ENCODE measurements around the gene ZNF362.

Gene ZNF362

GRCh38 chr1:33316601-33317000 lies 60.3 kb downstream of the ZNF362 start:
- Histone ChIP-seq H3K9me3 (ENCODE audit: severe bottlenecking) (no peaks in the 10 kb centered on the region), H3K4me3 (ENCODE audit: low read depth, low read length) (no peak overlapping the region), H3K36me3 (no peaks in the 10 kb centered on the region; the same call in 1 of the 2 replicates), H3K27me3 (ENCODE audit: insufficient read depth, low read depth, severe bottlenecking) (no peaks in the 10 kb centered on the region), H3K27ac (no peak overlapping the region)
- no peak for DNase-seq
- TF ChIP-seq CTCF (IDR thresholded peaks at IDR 0.05; ENCODE audit: low read depth, low read length) = no peak

DNA sequence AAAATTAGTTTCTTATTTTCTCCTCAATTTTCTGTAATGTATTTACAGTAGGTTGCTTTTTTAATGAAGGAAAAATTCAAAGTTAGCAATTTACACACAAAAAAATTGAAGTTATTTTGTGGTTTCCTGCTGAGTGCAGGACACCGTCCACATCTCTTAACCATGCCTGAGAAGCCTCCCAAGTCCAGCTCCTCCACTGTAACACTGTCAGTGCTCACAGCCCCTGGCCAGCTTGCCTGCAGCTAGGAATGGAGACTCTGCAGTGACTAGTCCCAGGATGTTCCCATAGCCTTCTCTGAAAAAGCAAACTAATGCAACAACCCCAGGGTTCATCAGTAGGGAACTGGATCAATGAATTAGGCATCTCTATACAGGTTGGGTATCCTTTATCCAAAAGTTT lies 61.1 kb downstream of the ZNF362 start:
- no peaks in the 10 kb centered on the region for H3K9me3 ChIP-seq (ENCODE audit: severe bottlenecking)
- H3K4me3 ChIP-seq (ENCODE audit: low read depth, low read length) = no peak overlapping the region
- no peak for TF ChIP-seq CTCF (IDR thresholded peaks at IDR 0.05; ENCODE audit: low read depth, low read length)
- H3K27ac ChIP-seq = no peak overlapping the region
- H3K27me3 ChIP-seq (ENCODE audit: insufficient read depth, low read depth, severe bottlenecking) = no peaks in the 10 kb centered on the region
- peaks cover 3% of the 10 kb centered on the region for H3K36me3 ChIP-seq
- DNase-seq = no peak

GRCh38 chr1:33317946-33318345 lies 61.7 kb downstream of the ZNF362 start:
- H3K36me3 ChIP-seq = peaks cover 9% of the 10 kb centered on the region
- no peak overlapping the region for H3K27ac ChIP-seq
- H3K9me3 ChIP-seq (ENCODE audit: severe bottlenecking) = no peaks in the 10 kb centered on the region
- H3K4me3 ChIP-seq (ENCODE audit: low read depth, low read length) = no peak overlapping the region
- H3K27me3 ChIP-seq (ENCODE audit: insufficient read depth, low read depth, severe bottlenecking) = no peaks in the 10 kb centered on the region
- no peak for DNase-seq
- TF ChIP-seq CTCF (IDR thresholded peaks at IDR 0.05; ENCODE audit: low read depth, low read length) = no peak

DNA sequence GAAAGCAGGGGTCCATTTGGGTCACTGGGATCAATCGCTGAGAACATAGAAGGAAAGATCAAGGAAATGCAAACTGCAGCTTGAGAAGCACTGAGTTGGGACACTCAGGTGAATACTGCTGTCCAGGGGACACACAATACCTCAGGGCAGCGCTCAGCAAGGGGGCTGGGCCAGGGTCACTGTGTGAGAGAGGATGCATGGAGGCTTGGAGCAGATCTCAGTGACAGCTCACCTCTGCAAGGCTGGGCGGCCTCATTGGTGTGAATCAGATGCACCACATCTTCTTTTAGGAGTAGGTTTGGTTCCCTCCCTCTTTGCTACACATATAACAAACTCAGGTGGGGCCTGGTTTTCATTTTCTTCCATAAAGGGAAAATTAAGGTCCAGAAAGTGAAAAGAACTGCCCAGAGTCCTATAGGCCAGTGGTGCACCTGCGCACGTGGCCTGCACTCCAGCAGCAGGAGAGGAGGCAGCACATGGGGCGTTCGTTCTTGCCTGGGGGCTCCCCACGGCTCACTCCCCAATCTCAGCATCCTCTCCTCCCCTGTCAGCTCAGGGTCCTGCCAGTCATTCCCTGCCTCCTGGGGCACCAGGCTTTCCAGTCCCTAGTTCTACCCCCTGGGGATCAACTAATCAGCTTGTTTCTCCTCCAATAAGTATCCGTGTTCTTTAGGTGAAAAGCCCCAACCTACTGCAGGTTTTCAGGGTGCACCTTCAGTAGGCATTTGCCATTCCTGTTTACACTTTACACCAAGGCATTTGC lies 63.1 kb downstream of the ZNF362 start:
- Histone ChIP-seq H3K9me3 (ENCODE audit: severe bottlenecking) (no peaks in the 10 kb centered on the region), H3K36me3 (peaks cover 23% of the 10 kb centered on the region), H3K27ac (no peak overlapping the region), H3K4me3 (ENCODE audit: low read depth, low read length) (no peak overlapping the region), H3K27me3 (ENCODE audit: insufficient read depth, low read depth, severe bottlenecking) (no peaks in the 10 kb centered on the region)
- TF ChIP-seq CTCF (IDR thresholded peaks at IDR 0.05; ENCODE audit: low read depth, low read length) = no peak
- no peak for DNase-seq

DNA sequence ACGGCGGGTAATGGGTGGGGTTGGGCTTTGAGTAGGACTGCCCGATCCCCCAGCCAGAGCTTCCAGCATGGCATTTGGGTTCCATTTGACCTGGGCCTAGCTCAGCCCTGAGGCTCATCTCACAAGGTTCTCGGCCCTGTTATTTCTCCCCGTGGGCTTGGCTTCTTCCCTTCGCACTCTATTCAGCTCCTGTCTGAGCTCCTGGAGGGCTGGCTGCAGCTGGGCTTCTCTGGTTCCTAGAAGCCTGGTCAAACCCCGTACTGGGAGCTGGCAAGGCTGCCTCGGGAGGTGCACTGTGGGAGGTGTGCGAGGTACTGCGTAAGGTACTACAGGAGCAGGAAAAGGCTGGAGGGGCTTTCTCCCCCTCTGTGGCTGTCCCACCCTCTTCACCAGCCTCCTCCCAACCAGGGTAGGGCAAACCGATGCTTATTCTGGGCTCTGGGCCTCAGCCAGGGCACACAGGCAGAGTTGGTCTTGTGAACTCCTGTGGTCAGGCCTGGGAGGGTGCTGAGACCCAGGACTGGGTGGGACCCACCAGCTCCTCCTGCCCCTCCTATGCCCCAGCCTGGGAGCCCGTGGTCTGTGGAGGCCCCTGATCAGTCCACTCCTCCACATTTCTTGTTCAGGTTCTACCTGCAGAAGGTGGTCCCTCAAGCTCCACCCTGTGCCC lies 63.8 kb downstream of the ZNF362 start:
- H3K4me3 ChIP-seq (ENCODE audit: low read depth, low read length) = no peak overlapping the region
- no peaks in the 10 kb centered on the region for H3K27me3 ChIP-seq (ENCODE audit: insufficient read depth, low read depth, severe bottlenecking)
- H3K9me3 ChIP-seq (ENCODE audit: severe bottlenecking) = no peaks in the 10 kb centered on the region
- no peak for DNase-seq
- TF ChIP-seq CTCF (IDR thresholded peaks at IDR 0.05; ENCODE audit: low read depth, low read length) = no peak
- H3K27ac ChIP-seq = no peak overlapping the region
- H3K36me3 ChIP-seq = peaks cover 30% of the 10 kb centered on the region
